ENCODE data around the gene ARPC5L.

GRCh38 chr9:124828489-124829333 is 33.2 kb upstream of the ARPC5L start:
- no peak for TF ChIP-seq POLR2AphosphoS5 (IDR thresholded peaks at IDR 0.05; ENCODE audit: low read depth, low read length)
- no peak for TF ChIP-seq REST (IDR thresholded peaks at IDR 0.05; ENCODE audit: insufficient read depth in 1 of 2, low read depth in 2 of 2, low read length in 2 of 2)
- TF ChIP-seq TAF1 (IDR thresholded peaks at IDR 0.05; ENCODE audit: borderline replicate concordance, insufficient read depth, low read length) = no peak
- no peak for TF ChIP-seq SIN3A (IDR thresholded peaks at IDR 0.05; ENCODE audit: borderline replicate concordance, insufficient read depth, low read length)
- no peak for TF ChIP-seq FOXP2 (optimal IDR thresholded peaks at IDR 0.05; ENCODE audit: borderline replicate concordance, extremely low read depth, extremely low read length, insufficient read depth)
